HG03025 (cell line): ENCODE measurements around the gene GLIS1.

Experiments
- ATAC-seq: cut with Tn5 transposase; IDR thresholded peaks from one replicate; pipeline ENCODE4 v1.9.1; 2021; ENCODE audit warnings: mild to moderate bottlenecking, moderate library complexity; ENCODE audit not compliant: unreplicated experiment, low FRiP score

The GLIS1 gene

GRCh38 chr1:53554592-53555305 lies 184.2 kb downstream of the GLIS1 start:
- no peak for ATAC-seq

DNA sequence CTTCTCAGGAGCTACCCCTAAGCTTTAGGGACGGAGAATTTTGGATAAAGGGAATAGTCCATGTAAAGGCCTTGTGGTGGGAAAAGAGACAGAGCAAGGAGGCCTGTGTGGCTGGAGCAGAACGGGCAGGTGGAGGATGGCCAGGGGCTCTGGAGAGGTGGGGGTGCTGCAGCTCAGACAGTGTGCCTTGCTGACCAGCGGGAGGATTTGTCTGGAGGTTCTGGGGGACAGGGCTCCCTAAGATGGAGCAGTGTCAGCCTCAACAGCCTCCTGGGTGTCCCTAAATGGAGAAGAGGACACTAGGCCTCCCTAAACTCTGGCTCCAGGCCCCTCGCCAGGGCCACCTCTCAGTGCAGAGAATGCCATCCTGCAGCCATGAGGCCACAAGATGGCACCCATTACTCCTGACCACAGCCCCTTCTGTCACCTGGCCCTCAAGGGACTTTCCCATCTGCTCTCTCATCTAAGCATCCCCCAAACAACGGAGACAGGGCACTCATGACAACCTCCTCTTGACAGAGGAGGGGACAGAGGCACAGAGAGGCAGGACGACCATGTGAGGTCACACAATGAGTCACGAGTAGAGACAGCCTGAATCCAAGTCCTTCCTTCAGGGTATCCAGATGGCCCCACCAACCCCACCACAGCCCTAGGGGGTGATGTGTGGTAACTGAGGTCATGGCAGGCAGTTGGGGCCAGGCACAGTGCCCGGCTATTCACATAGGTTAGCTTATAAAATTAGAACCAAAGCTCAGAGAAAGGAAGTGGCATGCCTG lies 185.0 kb downstream of the GLIS1 start:
- no peak for ATAC-seq

- no peak for ATAC-seq
These were observed 185.8 kb downstream of the GLIS1 start for GRCh38 chr1:53552981-53553733.

DNA sequence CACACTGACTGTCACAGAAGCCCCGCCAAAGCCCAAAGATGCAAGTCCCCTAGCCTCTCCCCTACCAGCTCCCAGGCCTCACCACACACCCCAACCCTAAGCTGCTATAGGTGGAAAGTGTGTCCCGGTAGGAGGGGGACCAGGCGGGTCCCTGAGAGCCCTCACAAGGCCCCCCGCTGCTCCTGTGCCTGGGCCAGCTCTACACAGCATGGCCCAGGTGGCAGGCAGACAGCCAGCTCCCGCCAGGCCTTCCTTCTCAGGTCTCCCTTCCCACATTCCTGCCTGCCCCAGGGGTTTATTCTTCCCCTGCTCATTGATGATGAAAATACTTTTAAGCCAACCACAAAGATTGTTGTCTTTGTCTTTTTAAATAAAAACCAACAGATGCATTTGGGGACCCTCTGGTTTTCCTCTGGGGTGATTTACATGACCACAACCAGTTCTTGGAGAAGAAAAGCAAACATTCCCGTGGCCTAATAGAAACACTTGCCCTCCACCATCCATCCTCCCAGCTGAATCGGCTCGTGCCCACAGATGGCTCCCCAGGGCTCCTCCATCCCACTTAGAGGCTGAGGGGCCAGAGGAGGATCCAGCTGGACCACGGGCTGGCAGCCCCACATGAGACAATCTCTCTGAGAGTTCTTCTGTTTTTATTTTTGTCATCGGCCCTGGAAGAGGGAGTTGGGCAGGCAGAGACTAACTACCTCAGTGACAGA lies 186.7 kb downstream of the GLIS1 start:
- no peak for ATAC-seq

- no peak for ATAC-seq
These were observed 187.5 kb downstream of the GLIS1 start for GRCh38 chr1:53551428-53551995.

- ATAC-seq = no peak
These were observed 188.7 kb downstream of the GLIS1 start for GRCh38 chr1:53550201-53550741.

GRCh38 chr1:53549781-53550180 lies 189.2 kb downstream of the GLIS1 start:
- ATAC-seq = no peak

DNA sequence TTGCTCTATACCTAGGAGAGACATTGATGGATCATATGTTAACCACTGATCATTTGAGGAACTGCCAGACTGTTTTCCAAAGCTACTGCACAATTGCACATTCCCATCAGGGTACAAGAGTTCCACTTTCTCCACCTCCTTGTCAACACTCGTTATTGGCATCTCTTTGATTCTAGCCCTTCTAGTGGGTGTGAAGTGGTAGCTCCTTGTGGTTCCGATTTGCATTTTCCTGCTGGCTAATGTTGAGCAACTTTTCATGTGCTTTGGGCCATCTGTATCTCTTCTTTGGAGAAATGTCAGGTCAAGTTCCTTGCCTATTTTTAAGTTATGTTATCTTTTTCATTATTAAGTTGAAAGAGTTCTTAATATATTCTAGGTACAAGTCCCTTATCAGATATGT lies 189.7 kb downstream of the GLIS1 start:
- no peak for ATAC-seq

DNA sequence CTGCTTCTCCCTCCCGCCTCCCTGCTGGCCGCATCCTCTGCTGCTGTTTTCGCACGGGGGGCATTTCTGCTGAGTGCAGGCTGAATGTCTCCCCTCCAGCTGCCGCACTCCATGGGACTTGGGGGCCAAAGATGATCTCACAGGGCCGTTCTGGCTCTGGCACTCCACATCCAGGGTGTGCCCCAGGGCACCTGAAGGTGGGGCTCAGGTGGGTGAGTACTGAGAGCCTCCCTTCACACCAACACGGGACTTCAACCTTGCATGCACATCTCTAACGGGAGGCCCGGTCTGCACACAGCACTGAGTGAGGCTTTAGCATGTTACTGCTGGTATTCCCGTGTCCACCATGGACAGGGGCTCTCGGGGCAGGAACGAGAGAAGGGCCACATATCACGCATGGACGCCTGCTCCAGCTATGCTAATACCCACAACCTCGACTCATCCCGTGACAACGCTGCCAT lies 190.9 kb downstream of the GLIS1 start:
- no peak for ATAC-seq

DNA sequence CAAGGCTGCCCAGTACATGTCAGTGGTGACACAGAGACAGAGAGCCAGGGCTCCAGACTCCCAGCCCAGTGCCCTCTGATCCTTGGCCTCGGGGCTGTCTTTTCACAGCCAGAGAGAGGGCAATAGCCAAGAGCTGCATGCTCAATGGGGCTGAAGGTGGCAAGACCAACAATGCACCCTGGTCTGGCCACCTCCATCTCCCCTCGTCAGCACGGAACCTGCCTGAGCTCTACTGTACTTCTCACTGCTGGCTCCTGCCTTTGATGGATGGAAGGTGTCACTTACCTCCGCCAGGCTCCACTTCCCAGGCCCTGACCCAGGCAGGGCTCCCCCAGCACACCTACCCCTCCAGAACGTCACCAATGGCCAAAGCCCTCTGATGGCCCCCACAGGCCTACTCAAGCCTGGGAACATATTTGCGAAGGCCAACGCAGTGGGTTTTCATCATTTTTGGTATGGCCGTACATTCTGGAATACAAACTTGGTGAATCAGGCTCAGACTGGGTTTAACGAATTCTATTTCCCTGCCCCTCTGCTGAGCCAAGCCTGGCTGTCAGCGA lies 191.7 kb downstream of the GLIS1 start:
- ATAC-seq = no peak

- no peak for ATAC-seq
These were observed 192.4 kb downstream of the GLIS1 start for GRCh38 chr1:53546409-53547155.

DNA sequence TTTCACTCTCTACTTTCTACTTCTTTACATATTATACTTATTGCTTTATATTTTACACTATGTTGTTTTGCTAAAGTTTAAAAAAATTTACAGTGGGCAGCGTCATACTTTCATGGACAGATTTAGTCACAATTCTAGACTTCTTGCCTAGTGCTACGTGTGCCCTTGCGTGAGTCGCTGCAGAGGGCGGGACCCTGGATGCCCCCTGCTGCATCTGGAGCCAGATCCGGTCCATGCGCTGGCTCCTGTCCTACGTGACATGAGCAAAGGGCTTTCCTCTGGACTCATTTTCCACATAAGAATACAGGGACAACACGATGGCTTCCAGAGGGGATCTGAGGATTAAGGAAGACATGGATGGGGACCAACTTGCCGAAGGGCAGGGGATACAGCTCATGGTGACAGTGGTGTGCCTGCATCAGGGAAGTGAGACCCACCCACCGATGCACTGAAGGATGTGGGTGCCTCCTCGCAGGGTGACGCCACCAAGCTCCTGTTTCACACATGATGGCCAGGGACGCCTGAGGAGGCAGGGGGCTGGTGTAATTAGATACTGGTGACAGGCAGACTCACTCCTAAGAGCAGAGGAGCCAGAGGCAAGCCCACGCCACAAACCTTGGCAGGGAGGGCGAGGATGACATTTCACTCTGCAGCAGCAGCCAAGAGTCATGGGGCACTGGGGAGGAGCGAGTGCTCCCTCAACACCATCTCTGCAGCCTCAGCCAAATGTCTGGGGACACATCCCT lies 193.1 kb downstream of the GLIS1 start:
- ATAC-seq = no peak

GRCh38 chr1:53544728-53545515 lies 194.0 kb downstream of the GLIS1 start:
- ATAC-seq = no peak

- no peak for ATAC-seq
These were observed 194.9 kb downstream of the GLIS1 start for GRCh38 chr1:53543778-53544695.

DNA sequence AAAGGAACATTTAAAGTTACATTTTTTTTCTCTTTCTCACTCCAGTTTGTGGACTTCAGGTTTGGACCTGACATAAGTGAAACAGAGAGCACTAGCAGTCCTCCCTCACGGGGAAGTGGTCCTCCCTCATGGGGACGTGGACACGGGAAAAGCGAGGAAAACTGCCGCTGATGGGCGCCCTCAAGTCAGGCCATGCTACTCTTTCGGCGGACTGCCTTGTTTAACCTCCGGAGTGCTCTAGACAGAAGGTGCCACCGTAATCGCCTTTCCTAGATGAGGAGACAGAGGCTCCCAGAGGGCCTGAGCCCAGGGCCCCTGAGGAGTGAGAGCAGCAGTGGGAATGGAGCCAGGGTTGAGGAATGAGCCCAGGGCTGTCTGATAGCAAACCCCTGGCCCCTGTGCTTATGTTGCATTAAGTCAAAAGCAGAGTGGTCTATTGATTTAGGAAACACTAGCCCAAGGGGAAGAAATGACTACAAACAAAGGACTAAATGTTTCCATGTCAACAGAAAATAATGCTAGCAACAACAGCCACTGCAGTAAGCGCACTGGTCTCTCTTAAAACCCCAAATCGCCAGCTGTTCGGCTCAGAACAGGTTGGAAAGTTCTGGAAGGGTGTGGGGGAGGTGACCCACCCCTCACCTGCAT lies 195.7 kb downstream of the GLIS1 start:
- ATAC-seq = no peak

DNA sequence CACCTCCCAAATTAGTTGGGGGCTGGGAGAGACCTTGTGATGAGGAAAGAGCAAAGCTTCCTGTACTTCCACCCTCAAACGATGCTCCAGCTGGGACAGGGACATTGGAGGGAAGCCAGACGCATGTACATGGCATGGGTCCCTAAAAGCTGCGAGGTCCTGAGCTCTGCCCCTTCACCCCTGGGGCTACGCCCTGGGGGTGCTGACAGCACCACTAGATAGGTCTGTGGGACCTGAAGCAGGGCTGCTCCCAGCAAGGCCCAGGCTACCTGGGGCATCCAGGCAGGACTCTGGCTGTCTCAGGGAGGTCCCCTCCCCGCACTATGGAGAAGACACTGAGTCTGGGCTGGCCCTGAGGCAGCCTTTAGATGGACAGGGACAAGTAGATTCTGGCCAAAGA lies 196.4 kb downstream of the GLIS1 start:
- ATAC-seq = no peak
